Neural crest cell (in vitro differentiated cells): ENCODE measurements around the gene MAPK1. TPM values are rescaled to one million over a fixed set of nuclear protein-coding genes. Genes with fewer than 3 reads are reported as not detected.

Experiments
- DNase-seq: peaks from one replicate; pipeline ENCODE4 v3.0.0; 2021; ENCODE audit warnings: low read depth, mixed read lengths, low spot score
- H3K27ac Mint-ChIP-seq: one replicate; pipeline ENCODE4 v1.8.0; 2021; ENCODE audit warnings: mild to moderate bottlenecking, mixed read lengths; ENCODE audit not compliant: unreplicated experiment
- H3K27me3 Mint-ChIP-seq: 2 replicates; pipeline ENCODE4 v1.8.0; 2021; ENCODE audit warnings: low read depth, mild to moderate bottlenecking, mixed read lengths
- H3K36me3 Mint-ChIP-seq: 2 replicates; pipeline ENCODE4 v1.8.0; 2021; ENCODE audit warnings: low read depth, mild to moderate bottlenecking, mixed read lengths
- H3K4me1 Mint-ChIP-seq: 2 replicates; pipeline ENCODE4 v1.8.0; 2021; ENCODE audit warnings: mixed read lengths
- H3K4me3 Mint-ChIP-seq: one replicate; pipeline ENCODE4 v1.8.0; 2021; ENCODE audit warnings: mild to moderate bottlenecking, mixed read lengths
- H3K9me3 Mint-ChIP-seq: 2 replicates; pipeline ENCODE4 v1.8.0; 2021; ENCODE audit warnings: mixed read lengths
- total RNA-seq: library from RNA; stranded (reverse); gene quantifications from 2 replicates; pipeline ENCODE4 v1.2.1, GENCODE V29; 2021
- TF ChIP-seq, protein P1 (sequence below): fragments of 200-600 bp; sonication (generic); conservative IDR thresholded peaks from 2 replicates; pipeline ENCODE4 v1.5.0; 2021; ENCODE audit warnings: antibody characterized with exemption, mild to moderate bottlenecking

MAPK1 gene
- total RNA-seq, 1 donor from 2014 or later, result 118 TPM

DNA sequence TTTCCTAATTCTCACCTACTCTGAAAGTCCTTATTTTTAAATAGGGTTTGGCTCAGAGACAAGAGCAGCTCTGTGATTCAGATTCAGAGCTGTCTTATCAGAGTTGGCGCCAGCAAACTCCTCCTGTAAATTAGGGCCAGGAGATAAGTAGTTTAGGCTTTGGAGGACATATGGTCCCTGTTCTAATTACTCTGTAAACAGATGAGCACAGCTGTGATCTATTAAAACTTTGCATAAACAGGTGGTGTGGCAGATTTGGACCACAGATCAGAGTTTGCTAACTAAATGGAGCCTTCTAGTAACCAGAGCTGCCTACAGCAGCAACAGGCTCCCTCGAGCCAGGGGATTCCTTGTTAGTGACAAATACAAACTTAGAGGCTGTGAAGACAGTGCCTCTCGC lies 159.8 kb downstream of the MAPK1 start:
- Mint-ChIP-seq H3K9me3 (no peaks in the 10 kb centered on the region), H3K4me3 (no peak overlapping the region), H3K27me3 (no peaks in the 10 kb centered on the region), H3K36me3 (peaks cover 8% of the 10 kb centered on the region), H3K27ac (no peak overlapping the region), H3K4me1 (peaks cover 6% of the 10 kb centered on the region)
- TF ChIP-seq, protein P1, sequence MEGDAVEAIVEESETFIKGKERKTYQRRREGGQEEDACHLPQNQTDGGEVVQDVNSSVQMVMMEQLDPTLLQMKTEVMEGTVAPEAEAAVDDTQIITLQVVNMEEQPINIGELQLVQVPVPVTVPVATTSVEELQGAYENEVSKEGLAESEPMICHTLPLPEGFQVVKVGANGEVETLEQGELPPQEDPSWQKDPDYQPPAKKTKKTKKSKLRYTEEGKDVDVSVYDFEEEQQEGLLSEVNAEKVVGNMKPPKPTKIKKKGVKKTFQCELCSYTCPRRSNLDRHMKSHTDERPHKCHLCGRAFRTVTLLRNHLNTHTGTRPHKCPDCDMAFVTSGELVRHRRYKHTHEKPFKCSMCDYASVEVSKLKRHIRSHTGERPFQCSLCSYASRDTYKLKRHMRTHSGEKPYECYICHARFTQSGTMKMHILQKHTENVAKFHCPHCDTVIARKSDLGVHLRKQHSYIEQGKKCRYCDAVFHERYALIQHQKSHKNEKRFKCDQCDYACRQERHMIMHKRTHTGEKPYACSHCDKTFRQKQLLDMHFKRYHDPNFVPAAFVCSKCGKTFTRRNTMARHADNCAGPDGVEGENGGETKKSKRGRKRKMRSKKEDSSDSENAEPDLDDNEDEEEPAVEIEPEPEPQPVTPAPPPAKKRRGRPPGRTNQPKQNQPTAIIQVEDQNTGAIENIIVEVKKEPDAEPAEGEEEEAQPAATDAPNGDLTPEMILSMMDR, result no peak
- no peak for DNase-seq

Other genes with a start within 250 kb of the MAPK1 start
- 17.0 and 18.4 TPM in 2 replicates for gene YDJC, start 237.6 kb downstream of the MAPK1 start, total RNA-seq
- gene CCDC116, start 234.9 kb downstream of the MAPK1 start, total RNA-seq, result 1.2 and 1.3 TPM in 2 replicates
- 29.4 and 33.8 TPM in 2 replicates for gene SDF2L1, start 225.3 kb downstream of the MAPK1 start, total RNA-seq
- 39.7 and 41.9 TPM in 2 replicates for gene PPIL2, start 201.6 kb downstream of the MAPK1 start, total RNA-seq
- 19.5 and 20.9 TPM in 2 replicates for gene YPEL1, start 131.9 kb downstream of the MAPK1 start, total RNA-seq
- 44.1 and 49.8 TPM in 2 replicates for gene PPM1F, start 85.2 kb upstream of the MAPK1 start, total RNA-seq
- gene TOP3B, start 115.1 kb upstream of the MAPK1 start, total RNA-seq, result 77.0 and 77.5 TPM in 2 replicates